ENCODE data around the gene FAM3D. TPM values are rescaled to one million over a fixed set of nuclear protein-coding genes. Genes with fewer than 3 reads are reported as not detected.

The FAM3D gene
- polyA plus RNA-seq, 4 donors, result 14.4 to 190 (median 171) TPM

GRCh38 chr3:58620421-58620820 lies 46.2 kb downstream of the FAM3D start:
- WGBS, 3 donors, result 87 to 93% (median 87%) methylated on average over 8 of the region's 8 CpGs
- FAIRE-seq (no peak), DNase-seq (no peak)
- Histone ChIP-seq H3K27ac (ENCODE audit: low read depth in 1 of 3, low read length in 2 of 3) (no peak overlapping the region), H3K4me3 (ENCODE audit: low read depth in 1 of 3, low read length in 3 of 3) (no peak overlapping the region), H3K9me3 (ENCODE audit: control insufficient read depth in 2 of 2, insufficient read depth in 1 of 2, low read depth in 1 of 2, low read length in 1 of 2) (no peaks in the 10 kb centered on the region), H3K27me3 (ENCODE audit: control insufficient read depth in 3 of 3, insufficient read depth in 3 of 3, low read length in 3 of 3) (no peaks in the 10 kb centered on the region), H3K36me3 (ENCODE audit: control insufficient read depth in 3 of 3, insufficient read depth in 2 of 3, low read depth in 1 of 3, low read length in 3 of 3) (no peaks in the 10 kb centered on the region), H3K4me1 (ENCODE audit: control insufficient read depth in 3 of 3, insufficient read depth in 2 of 3, low read depth in 1 of 3, low read length in 2 of 3) (no peaks in the 10 kb centered on the region)

- WGBS, 3 donors, result 64 to 78% (median 77%) methylated on average over 8 of the region's 8 CpGs
- H3K27me3 ChIP-seq (ENCODE audit: control insufficient read depth in 3 of 3, insufficient read depth in 3 of 3, low read length in 3 of 3), result no peaks in the 10 kb centered on the region
- H3K27ac ChIP-seq (ENCODE audit: low read depth in 1 of 3, low read length in 2 of 3), result peak overlapping the region in 1 of 3 donors; percentile 69
- FAIRE-seq (no peak), DNase-seq (no peak)
- no peaks in the 10 kb centered on the region for H3K9me3 ChIP-seq (ENCODE audit: control insufficient read depth in 2 of 2, insufficient read depth in 1 of 2, low read depth in 1 of 2, low read length in 1 of 2)
- H3K4me1 ChIP-seq (ENCODE audit: control insufficient read depth in 3 of 3, insufficient read depth in 2 of 3, low read depth in 1 of 3, low read length in 2 of 3), result no peaks in the 10 kb centered on the region
- no peaks in the 10 kb centered on the region for H3K36me3 ChIP-seq (ENCODE audit: control insufficient read depth in 3 of 3, insufficient read depth in 2 of 3, low read depth in 1 of 3, low read length in 3 of 3)
- H3K4me3 ChIP-seq (ENCODE audit: low read depth in 1 of 3, low read length in 3 of 3), result no peak overlapping the region
These were observed 49.2 kb downstream of the FAM3D start for GRCh38 chr3:58617338-58617761.

GRCh38 chr3:58613236-58614132 lies 53.1 kb downstream of the FAM3D start:
- 73 to 86% (median 82%) methylated on average over 7 of the region's 7 CpGs for WGBS, 3 donors
- FAIRE-seq, result no peak

GRCh38 chr3:58612830-58613229 lies 53.7 kb downstream of the FAM3D start:
- DNase-seq (no peak), FAIRE-seq (no peak)
- H3K9me3 ChIP-seq (ENCODE audit: control insufficient read depth in 2 of 2, insufficient read depth in 1 of 2, low read depth in 1 of 2, low read length in 1 of 2), result no peaks in the 10 kb centered on the region
- no peak overlapping the region for H3K4me3 ChIP-seq (ENCODE audit: low read depth in 1 of 3, low read length in 3 of 3)
- no peak overlapping the region for H3K27ac ChIP-seq (ENCODE audit: low read depth in 1 of 3, low read length in 2 of 3)
- no peaks in the 10 kb centered on the region for H3K27me3 ChIP-seq (ENCODE audit: control insufficient read depth in 3 of 3, insufficient read depth in 3 of 3, low read length in 3 of 3)
- H3K36me3 ChIP-seq (ENCODE audit: control insufficient read depth in 3 of 3, insufficient read depth in 2 of 3, low read depth in 1 of 3, low read length in 3 of 3), result no peaks in the 10 kb centered on the region
- 85 to 93% (median 88%) methylated on average over 9 of the region's 9 CpGs for WGBS, 3 donors
- H3K4me1 ChIP-seq (ENCODE audit: control insufficient read depth in 3 of 3, insufficient read depth in 2 of 3, low read depth in 1 of 3, low read length in 2 of 3), result no peaks in the 10 kb centered on the region

More at GRCh38 chr3:58613236-58614132, 53.1 kb downstream of the FAM3D start:
- H3K36me3 ChIP-seq (ENCODE audit: control insufficient read depth in 3 of 3, insufficient read depth in 2 of 3, low read depth in 1 of 3, low read length in 3 of 3), result no peaks in the 10 kb centered on the region
- H3K27me3 ChIP-seq (ENCODE audit: control insufficient read depth in 3 of 3, insufficient read depth in 3 of 3, low read length in 3 of 3), result no peaks in the 10 kb centered on the region
- H3K4me1 ChIP-seq (ENCODE audit: control insufficient read depth in 3 of 3, insufficient read depth in 2 of 3, low read depth in 1 of 3, low read length in 2 of 3), result no peaks in the 10 kb centered on the region
- H3K27ac ChIP-seq (ENCODE audit: low read depth in 1 of 3, low read length in 2 of 3), result no peak overlapping the region
- H3K4me3 ChIP-seq (ENCODE audit: low read depth in 1 of 3, low read length in 3 of 3), result no peak overlapping the region
- DNase-seq, result no peak
- no peaks in the 10 kb centered on the region for H3K9me3 ChIP-seq (ENCODE audit: control insufficient read depth in 2 of 2, insufficient read depth in 1 of 2, low read depth in 1 of 2, low read length in 1 of 2)

- Histone ChIP-seq H3K9me3 (ENCODE audit: control insufficient read depth in 2 of 2, insufficient read depth in 1 of 2, low read depth in 1 of 2, low read length in 1 of 2) (peaks cover 0 to 3% of the 10 kb centered on the region in 2 donors), H3K4me1 (ENCODE audit: control insufficient read depth in 3 of 3, insufficient read depth in 2 of 3, low read depth in 1 of 3, low read length in 2 of 3) (no peaks in the 10 kb centered on the region), H3K4me3 (ENCODE audit: low read depth in 1 of 3, low read length in 3 of 3) (no peak overlapping the region), H3K27ac (ENCODE audit: low read depth in 1 of 3, low read length in 2 of 3) (no peak overlapping the region), H3K36me3 (ENCODE audit: control insufficient read depth in 3 of 3, insufficient read depth in 2 of 3, low read depth in 1 of 3, low read length in 3 of 3) (no peaks in the 10 kb centered on the region), H3K27me3 (ENCODE audit: control insufficient read depth in 3 of 3, insufficient read depth in 3 of 3, low read length in 3 of 3) (no peaks in the 10 kb centered on the region)
- DNase-seq (no peak), FAIRE-seq (no peak)
- 76 to 84% (median 82%) methylated on average over 7 of the region's 7 CpGs for WGBS, 3 donors
These were observed 56.6 kb downstream of the FAM3D start for GRCh38 chr3:58609990-58610389.

- H3K36me3 ChIP-seq (ENCODE audit: control insufficient read depth in 3 of 3, insufficient read depth in 2 of 3, low read depth in 1 of 3, low read length in 3 of 3), result no peaks in the 10 kb centered on the region
- H3K9me3 ChIP-seq (ENCODE audit: control insufficient read depth in 2 of 2, insufficient read depth in 1 of 2, low read depth in 1 of 2, low read length in 1 of 2), result peaks cover 0 to 10% of the 10 kb centered on the region in 2 donors
- H3K27me3 ChIP-seq (ENCODE audit: control insufficient read depth in 3 of 3, insufficient read depth in 3 of 3, low read length in 3 of 3), result peaks cover 0 to under 1% (median 0%) of the 10 kb centered on the region in 3 donors
- no peaks in the 10 kb centered on the region for H3K4me1 ChIP-seq (ENCODE audit: control insufficient read depth in 3 of 3, insufficient read depth in 2 of 3, low read depth in 1 of 3, low read length in 2 of 3)
- 78 to 90% (median 89%) methylated on average over 5 of the region's 5 CpGs for WGBS, 3 donors
- DNase-seq, result no peak
- no peak for FAIRE-seq
- H3K4me3 ChIP-seq (ENCODE audit: low read depth in 1 of 3, low read length in 3 of 3), result no peak overlapping the region
- H3K27ac ChIP-seq (ENCODE audit: low read depth in 1 of 3, low read length in 2 of 3), result no peak overlapping the region
These were observed 57.9 kb downstream of the FAM3D start for GRCh38 chr3:58608648-58609047.

GRCh38 chr3:58607816-58608215 lies 58.8 kb downstream of the FAM3D start:
- Histone ChIP-seq H3K4me3 (ENCODE audit: low read depth in 1 of 3, low read length in 3 of 3) (no peak overlapping the region), H3K36me3 (ENCODE audit: control insufficient read depth in 3 of 3, insufficient read depth in 2 of 3, low read depth in 1 of 3, low read length in 3 of 3) (no peaks in the 10 kb centered on the region), H3K4me1 (ENCODE audit: control insufficient read depth in 3 of 3, insufficient read depth in 2 of 3, low read depth in 1 of 3, low read length in 2 of 3) (no peaks in the 10 kb centered on the region), H3K9me3 (ENCODE audit: control insufficient read depth in 2 of 2, insufficient read depth in 1 of 2, low read depth in 1 of 2, low read length in 1 of 2) (peaks cover 0 to 10% of the 10 kb centered on the region in 2 donors), H3K27me3 (ENCODE audit: control insufficient read depth in 3 of 3, insufficient read depth in 3 of 3, low read length in 3 of 3) (peaks cover 0 to 4% (median 0%) of the 10 kb centered on the region in 3 donors), H3K27ac (ENCODE audit: low read depth in 1 of 3, low read length in 2 of 3) (no peak overlapping the region)
- DNase-seq (no peak), FAIRE-seq (no peak)
- 65 to 87% (median 73%) methylated on average over 4 of the region's 4 CpGs for whole genome bisulfite sequencing, 3 donors

- Histone ChIP-seq H3K9me3 (ENCODE audit: control insufficient read depth in 2 of 2, insufficient read depth in 1 of 2, low read depth in 1 of 2, low read length in 1 of 2) (peaks cover 0 to 10% of the 10 kb centered on the region in 2 donors), H3K4me3 (ENCODE audit: low read depth in 1 of 3, low read length in 3 of 3) (no peak overlapping the region), H3K4me1 (ENCODE audit: control insufficient read depth in 3 of 3, insufficient read depth in 2 of 3, low read depth in 1 of 3, low read length in 2 of 3) (no peaks in the 10 kb centered on the region), H3K36me3 (ENCODE audit: control insufficient read depth in 3 of 3, insufficient read depth in 2 of 3, low read depth in 1 of 3, low read length in 3 of 3) (no peaks in the 10 kb centered on the region), H3K27me3 (ENCODE audit: control insufficient read depth in 3 of 3, insufficient read depth in 3 of 3, low read length in 3 of 3) (peaks cover 0 to 4% (median 0%) of the 10 kb centered on the region in 3 donors), H3K27ac (ENCODE audit: low read depth in 1 of 3, low read length in 2 of 3) (no peak overlapping the region)
- 91 to 94% (median 93%) methylated on average over 1 of the region's 1 CpG for WGBS, 3 donors
- no peak for FAIRE-seq
- DNase-seq, result no peak
These were observed 59.9 kb downstream of the FAM3D start for GRCh38 chr3:58606693-58607092.
